ENCODE results near the gene ACSM2B. TPM values are rescaled to one million over a fixed set of nuclear protein-coding genes. Genes with fewer than 3 reads are reported as not detected.
"Not testable (repeated sequence)": the region's sequence is repeated elsewhere in the genome, so short reads cannot be mapped to it uniquely, and the experiment has no call there.

ACSM2B gene
- total RNA-seq, 3 donors from 2014 or later: not detected

DNA sequence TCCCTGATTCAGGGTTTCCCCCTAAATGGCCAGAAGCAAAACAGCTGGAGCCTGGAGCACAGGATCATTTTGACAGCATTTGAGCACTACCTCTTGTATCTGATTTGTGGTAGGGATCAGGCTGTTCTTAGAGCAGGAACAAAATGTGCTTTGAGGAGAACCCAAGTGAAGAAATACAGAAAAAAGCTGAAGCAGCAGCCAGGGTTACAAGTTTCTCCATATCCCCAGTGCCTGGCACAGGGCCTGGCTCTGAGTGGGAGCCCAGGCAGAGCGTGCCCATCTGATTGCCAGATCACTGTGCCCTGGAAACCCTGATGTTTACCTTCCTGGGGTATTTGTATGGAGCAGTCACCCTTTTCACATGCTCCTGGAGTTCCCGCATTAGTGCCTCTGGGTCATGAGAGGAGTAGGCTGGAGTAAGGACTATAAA lies 11.5 kb upstream of the ACSM2B start:
- H3K27me3 ChIP-seq; H3K4me3 ChIP-seq; H3K36me3 ChIP-seq; intact Hi-C loops (cut with DNase I; ENCODE audit: low total_unique reads); H3K9me3 ChIP-seq; H3K4me1 ChIP-seq: not testable (repeated sequence)
- DNase-seq (ENCODE audit: low spot score in 2 of 2): peak in 1 of 2 donors; percentile 78
- peak in 2 of 3 donors; percentile 22 to 76 for TF ChIP-seq POLR2AphosphoS5 (IDR thresholded peaks at IDR 0.05)
- peak overlapping the region in 1 of 2 donors; percentile 77 for H3K27ac ChIP-seq

DNA sequence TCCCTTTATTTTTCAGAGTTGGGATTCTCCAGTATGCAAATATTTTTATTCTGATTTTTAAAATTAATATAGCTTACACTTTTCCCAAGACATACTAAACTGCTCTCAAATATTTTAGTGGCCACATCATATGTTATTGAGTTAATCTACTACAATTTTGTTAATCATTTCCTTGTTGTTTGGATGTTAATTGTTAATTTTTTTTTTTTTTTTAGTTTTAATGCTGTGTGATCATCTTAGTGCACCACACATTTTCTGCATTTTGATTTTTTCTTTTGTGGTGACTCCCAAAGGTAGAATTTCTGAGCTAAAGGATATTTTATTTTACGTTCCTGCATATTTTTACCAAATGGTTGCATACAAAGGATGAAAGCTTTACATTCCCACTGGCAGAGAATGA lies 10.5 kb upstream of the ACSM2B start:
- DNase-seq (ENCODE audit: low spot score in 2 of 2); H3K9me3 ChIP-seq; H3K4me3 ChIP-seq; H3K36me3 ChIP-seq; intact Hi-C loops (cut with DNase I; ENCODE audit: low total_unique reads); H3K4me1 ChIP-seq; H3K27me3 ChIP-seq: not testable (repeated sequence)
- H3K27ac ChIP-seq: peak overlapping the region; percentile 68 to 80

DNA sequence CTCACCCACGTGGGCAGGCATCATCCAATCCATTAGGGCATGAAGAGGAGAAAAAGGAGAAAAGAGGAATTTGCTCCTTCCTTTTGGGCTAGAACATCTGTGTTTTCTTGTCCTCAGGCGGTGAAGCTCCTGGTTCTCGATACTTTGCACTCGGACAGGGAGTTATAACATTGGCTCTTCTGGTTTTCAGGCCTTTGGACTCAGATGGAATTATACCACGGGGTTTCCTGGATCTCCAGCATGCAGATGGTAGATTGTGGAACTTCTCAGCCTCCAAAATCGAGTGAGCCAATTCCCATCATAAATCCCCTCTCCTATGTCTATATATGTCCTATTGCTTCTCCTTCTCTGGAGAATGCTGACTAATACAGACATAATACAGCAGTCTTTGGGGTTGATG lies 9.9 kb upstream of the ACSM2B start:
- H3K27ac ChIP-seq; H3K27me3 ChIP-seq; H3K36me3 ChIP-seq; intact Hi-C loops (cut with DNase I; ENCODE audit: low total_unique reads); H3K9me3 ChIP-seq; H3K4me3 ChIP-seq; DNase-seq (ENCODE audit: low spot score in 2 of 2); H3K4me1 ChIP-seq: not testable (repeated sequence)

DNA sequence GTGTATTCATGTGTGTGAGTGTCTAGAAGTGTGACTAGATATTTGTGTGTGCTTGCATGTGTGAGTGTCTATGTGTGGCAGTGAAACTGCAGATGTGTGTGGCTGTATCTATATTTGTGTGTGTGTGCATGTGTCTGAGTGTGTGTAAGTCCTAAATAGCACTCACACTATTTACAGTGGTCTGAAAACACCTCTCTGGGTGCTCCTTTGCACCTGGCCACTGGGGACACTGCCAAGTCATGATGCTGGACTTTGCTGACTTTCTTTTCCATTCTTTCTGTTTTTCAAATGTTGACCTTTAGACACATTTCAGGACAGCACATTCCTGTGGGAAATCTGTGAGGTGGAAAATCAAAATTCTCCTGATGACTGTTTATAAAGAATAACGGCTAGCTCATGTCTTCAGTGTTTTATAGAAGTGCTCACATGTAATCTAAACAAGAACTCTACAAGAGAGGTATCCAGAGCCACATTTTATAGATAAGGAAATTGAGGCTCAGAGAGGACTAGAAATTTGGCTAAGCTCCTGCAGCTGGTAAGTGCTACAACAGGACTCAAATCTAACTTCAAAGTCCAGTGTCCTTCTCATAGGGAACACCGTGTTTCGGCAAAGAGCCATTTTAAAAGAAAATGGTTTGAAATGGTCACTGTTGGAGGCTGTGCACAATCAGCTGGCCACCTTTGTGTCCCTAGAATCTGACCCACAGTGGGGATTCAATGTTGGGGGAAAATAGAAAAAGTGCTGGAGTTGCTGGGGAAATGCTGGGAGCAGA lies 4.5 kb upstream of the ACSM2B start:
- H3K4me3 ChIP-seq; H3K36me3 ChIP-seq; H3K9me3 ChIP-seq; DNase-seq (ENCODE audit: low spot score in 2 of 2); intact Hi-C loops (cut with DNase I; ENCODE audit: low total_unique reads); H3K4me1 ChIP-seq; H3K27me3 ChIP-seq; H3K27ac ChIP-seq: not testable (repeated sequence)

DNA sequence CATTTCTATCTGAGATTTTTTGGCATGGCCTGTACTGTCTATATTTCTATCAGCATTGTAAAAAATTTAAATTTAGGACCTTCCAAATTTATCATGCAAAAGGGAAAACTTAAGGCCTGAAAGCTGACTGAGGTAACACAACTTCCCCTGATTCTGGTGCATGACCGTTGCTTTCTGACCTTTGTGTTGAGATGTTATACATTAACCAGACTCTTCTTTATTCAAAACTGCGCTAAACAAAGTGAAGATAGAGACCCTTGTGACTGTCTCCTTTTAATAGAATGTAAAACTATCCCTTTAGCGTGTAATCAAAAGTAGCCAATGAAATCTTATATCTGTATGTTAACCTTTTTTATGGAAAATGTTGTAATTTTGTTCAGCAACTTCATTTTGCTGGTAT lies 1.9 kb upstream of the ACSM2B start:
- H3K4me3 ChIP-seq; H3K27ac ChIP-seq; H3K36me3 ChIP-seq; intact Hi-C loops (cut with DNase I; ENCODE audit: low total_unique reads); H3K4me1 ChIP-seq; H3K27me3 ChIP-seq; DNase-seq (ENCODE audit: low spot score in 2 of 2); H3K9me3 ChIP-seq: not testable (repeated sequence)

DNA sequence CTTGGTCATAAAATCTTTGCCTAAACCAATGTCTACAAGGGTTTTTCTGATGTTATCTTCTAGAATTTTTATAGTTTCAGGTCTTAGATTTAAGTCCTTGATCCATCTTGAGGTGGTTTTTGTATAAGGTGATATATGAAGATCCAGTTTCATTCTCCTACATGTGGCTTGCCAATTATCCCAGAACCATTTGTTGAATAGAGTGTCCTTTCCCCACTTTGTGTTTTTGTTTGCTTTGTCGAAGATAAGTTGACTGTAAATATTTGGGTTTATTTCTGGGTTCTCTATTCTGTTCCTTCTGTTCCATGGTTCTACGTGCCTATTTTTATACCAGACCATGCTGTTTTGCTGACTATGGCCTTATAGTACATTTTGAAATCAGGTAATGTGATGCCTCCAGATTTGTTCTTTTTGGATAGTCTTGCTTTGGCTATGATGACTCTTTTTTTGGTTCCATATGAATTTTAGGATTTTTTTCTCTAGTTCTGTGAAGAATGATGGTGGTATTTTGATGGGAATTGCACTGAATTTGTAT lies 7.0 kb downstream of the ACSM2B start:
- H3K27ac ChIP-seq, H3K9me3 ChIP-seq: not testable (repeated sequence)

DNA sequence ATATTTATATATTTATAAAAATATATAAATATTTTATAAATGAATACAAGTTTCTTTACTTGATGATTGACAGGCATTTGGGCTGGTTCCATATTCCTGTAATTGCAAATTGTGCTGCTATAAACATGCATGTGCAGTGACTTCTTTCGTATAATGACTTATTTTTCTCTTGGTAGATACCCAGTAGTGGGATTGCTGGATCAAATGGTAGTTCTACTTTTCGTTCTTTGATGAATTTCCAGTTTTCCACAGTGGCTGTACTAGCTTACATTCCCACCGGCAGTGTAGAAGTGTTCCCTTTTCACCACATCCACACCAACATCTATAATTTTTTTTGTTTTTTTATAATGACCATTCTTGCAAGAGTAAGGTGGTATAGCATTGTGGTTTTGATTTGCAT lies 7.8 kb downstream of the ACSM2B start:
- no peaks in the 10 kb centered on the region for H3K4me1 ChIP-seq
- intact Hi-C loops (cut with DNase I; ENCODE audit: low total_unique reads): no loop called here
- H3K36me3 ChIP-seq: no peaks in the 10 kb centered on the region
- H3K4me3 ChIP-seq: no peak overlapping the region
- no peak for DNase-seq (ENCODE audit: low spot score in 2 of 2)
- H3K27ac ChIP-seq: no peak overlapping the region
- no peaks in the 10 kb centered on the region for H3K9me3 ChIP-seq
- H3K27me3 ChIP-seq: no peaks in the 10 kb centered on the region
- TF ChIP-seq POLR2A (IDR thresholded peaks at IDR 0.05): no peak
- no peak for TF ChIP-seq POLR2AphosphoS5 (IDR thresholded peaks at IDR 0.05)
- TF ChIP-seq, protein P1, sequence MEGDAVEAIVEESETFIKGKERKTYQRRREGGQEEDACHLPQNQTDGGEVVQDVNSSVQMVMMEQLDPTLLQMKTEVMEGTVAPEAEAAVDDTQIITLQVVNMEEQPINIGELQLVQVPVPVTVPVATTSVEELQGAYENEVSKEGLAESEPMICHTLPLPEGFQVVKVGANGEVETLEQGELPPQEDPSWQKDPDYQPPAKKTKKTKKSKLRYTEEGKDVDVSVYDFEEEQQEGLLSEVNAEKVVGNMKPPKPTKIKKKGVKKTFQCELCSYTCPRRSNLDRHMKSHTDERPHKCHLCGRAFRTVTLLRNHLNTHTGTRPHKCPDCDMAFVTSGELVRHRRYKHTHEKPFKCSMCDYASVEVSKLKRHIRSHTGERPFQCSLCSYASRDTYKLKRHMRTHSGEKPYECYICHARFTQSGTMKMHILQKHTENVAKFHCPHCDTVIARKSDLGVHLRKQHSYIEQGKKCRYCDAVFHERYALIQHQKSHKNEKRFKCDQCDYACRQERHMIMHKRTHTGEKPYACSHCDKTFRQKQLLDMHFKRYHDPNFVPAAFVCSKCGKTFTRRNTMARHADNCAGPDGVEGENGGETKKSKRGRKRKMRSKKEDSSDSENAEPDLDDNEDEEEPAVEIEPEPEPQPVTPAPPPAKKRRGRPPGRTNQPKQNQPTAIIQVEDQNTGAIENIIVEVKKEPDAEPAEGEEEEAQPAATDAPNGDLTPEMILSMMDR (IDR thresholded peaks at IDR 0.05): no peak

More for the DNA sequence above, 7.0 kb downstream of the ACSM2B start:
- H3K36me3 ChIP-seq; H3K27me3 ChIP-seq; DNase-seq (ENCODE audit: low spot score in 2 of 2); H3K4me1 ChIP-seq; intact Hi-C loops (cut with DNase I; ENCODE audit: low total_unique reads); H3K4me3 ChIP-seq: not testable (repeated sequence)

DNA sequence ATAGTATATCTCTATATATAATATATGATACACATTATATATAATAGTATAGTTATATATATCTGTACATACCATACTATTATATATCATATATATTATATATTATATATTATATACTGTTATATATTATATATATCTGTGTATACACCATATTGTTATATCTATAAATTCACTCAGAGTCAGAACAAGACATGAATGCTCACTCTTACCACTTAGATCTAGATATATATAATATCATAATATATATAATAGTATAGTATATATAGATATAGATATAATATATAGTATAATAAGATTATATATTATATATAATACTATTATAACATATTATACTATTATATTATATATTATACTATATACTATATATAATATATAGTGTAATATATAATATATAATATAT lies 9.3 kb downstream of the ACSM2B start:
- Histone ChIP-seq H3K4me3 (no peak overlapping the region), H3K4me1 (no peaks in the 10 kb centered on the region), H3K27me3 (no peaks in the 10 kb centered on the region), H3K36me3 (no peaks in the 10 kb centered on the region), H3K9me3 (no peaks in the 10 kb centered on the region), H3K27ac (no peak overlapping the region)
- no peak for TF ChIP-seq POLR2AphosphoS5 (IDR thresholded peaks at IDR 0.05)
- TF ChIP-seq, protein P1 (IDR thresholded peaks at IDR 0.05): no peak
- TF ChIP-seq POLR2A (IDR thresholded peaks at IDR 0.05): no peak
- intact Hi-C loops (cut with DNase I; ENCODE audit: low total_unique reads): no loop called here
- no peak for DNase-seq (ENCODE audit: low spot score in 2 of 2)

DNA sequence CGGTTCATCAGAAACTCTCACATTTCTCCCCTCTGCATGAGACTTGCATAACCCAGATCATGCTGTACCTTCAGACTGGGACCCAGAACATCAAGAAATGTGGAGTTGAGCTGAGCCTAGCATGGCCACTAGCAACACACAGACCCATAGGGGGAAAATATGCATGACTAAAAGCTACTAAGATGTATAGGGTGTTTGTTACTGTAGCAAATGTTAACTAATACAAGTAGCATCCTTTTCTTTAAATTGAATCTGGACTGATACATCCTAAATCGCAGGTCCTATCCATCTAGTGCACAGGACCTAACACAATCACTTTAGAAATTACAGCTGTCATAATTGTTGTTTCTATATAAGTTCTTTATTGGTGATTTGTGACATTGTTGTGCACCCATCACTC lies 10.8 kb downstream of the ACSM2B start:
- DNase-seq (ENCODE audit: low spot score in 2 of 2); H3K27ac ChIP-seq; H3K9me3 ChIP-seq; H3K27me3 ChIP-seq; H3K4me1 ChIP-seq; intact Hi-C loops (cut with DNase I; ENCODE audit: low total_unique reads); H3K36me3 ChIP-seq; H3K4me3 ChIP-seq: not testable (repeated sequence)

DNA sequence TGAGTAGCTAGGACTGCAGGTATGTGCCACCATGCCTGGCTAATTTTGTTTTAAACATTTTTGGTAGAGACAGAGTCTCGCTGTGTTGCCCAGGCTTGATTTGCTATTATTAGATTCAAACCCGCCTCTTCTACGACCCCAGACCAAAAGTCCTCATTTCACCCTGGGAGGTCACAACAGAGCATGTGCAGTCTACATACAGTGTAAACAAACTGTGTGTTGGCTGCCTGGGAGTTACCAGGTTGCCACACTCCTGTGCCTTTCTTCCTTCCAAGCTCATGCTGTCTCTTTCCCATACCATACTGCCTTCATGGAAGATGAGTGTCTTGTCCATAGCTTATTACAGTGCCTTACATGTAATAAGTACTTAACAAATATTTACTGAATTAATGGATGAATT lies 11.9 kb downstream of the ACSM2B start:
- H3K27ac ChIP-seq; H3K27me3 ChIP-seq; H3K9me3 ChIP-seq; intact Hi-C loops (cut with DNase I; ENCODE audit: low total_unique reads); H3K4me1 ChIP-seq; DNase-seq (ENCODE audit: low spot score in 2 of 2); H3K4me3 ChIP-seq; H3K36me3 ChIP-seq: not testable (repeated sequence)

DNA sequence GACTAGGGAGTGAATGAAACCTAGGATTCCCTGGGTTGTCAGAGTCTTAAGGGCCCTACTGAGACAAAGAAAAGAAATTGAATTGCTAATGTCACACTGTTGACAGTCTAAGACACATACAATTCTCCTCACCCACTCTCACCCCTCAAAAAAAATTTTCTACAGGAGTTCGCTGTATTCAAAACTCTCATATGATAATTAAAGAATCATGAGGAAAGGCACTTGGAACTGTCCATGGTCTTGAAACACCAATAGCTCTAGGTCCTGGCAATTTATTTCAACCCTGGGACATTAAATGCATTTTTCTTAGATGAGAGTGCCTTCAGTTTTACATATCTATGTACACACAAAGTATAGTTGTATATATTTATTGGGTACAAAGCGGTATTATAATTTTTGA lies 20.5 kb downstream of the ACSM2B start:
- H3K36me3 ChIP-seq; H3K4me3 ChIP-seq; H3K27me3 ChIP-seq; H3K4me1 ChIP-seq; H3K9me3 ChIP-seq; DNase-seq (ENCODE audit: low spot score in 2 of 2); H3K27ac ChIP-seq; intact Hi-C loops (cut with DNase I; ENCODE audit: low total_unique reads): not testable (repeated sequence)
